H1 (cell line): ENCODE measurements around the gene TIMM9. TPM values are rescaled to one million over a fixed set of nuclear protein-coding genes. Genes with fewer than 3 reads are reported as not detected.

Experiments
- CTCF ChIA-PET: fragments of 300-600 bp; sonication (Branson Sonifier 250); formaldehyde crosslinking; loops from one replicate; lab custom pipeline; 2021; ENCODE audit not compliant: partially characterized antibody; lab: Charles Lee
- POLR2A ChIA-PET: fragments of 300-600 bp; sonication (Branson Sonifier 250); formaldehyde crosslinking; loops from one replicate; lab custom pipeline; 2021; ENCODE audit warnings: inconsistent platforms; ENCODE audit not compliant: partially characterized antibody; lab: Charles Lee
- DNase-seq, 2 experiments: peaks; one replicate each; pipeline versions ENCODE4 v3.0.0 to v3.0.0-alpha.2; 2010 to 2022; ENCODE audit warnings: low spot score in 2 of 2, low read depth in 1 of 2, mixed read lengths in 1 of 2
- FAIRE-seq: peaks from 2 replicates; lab custom pipeline; 2011; peaks lifted over from hg19 to GRCh38; lab: Jason Lieb, UNC
- H2AFZ ChIP-seq: 2 replicates; pipeline ENCODE4 v1.8.1; 2012; ENCODE audit warnings: low read length, inconsistent platforms
- H2AK5ac ChIP-seq: 2 replicates; pipeline ENCODE4 v1.6.1; 2013; ENCODE audit warnings: low read depth, low read length
- H2BK120ac ChIP-seq: replicated peaks from 2 replicates; pipeline ENCODE3; 2013; ENCODE audit warnings: low read depth, low read length, inconsistent platforms
- H2BK12ac ChIP-seq: 2 replicates; pipeline ENCODE4 v1.6.1; 2013; ENCODE audit warnings: low read depth, low read length
- H2BK15ac ChIP-seq: 2 replicates; pipeline ENCODE4 v1.6.1; 2013; ENCODE audit warnings: low read length
- H2BK20ac ChIP-seq: 2 replicates; pipeline ENCODE4 v1.6.1; 2013; ENCODE audit warnings: low read length
- H2BK5ac ChIP-seq: 2 replicates; pipeline ENCODE4 v1.6.1; 2013; ENCODE audit warnings: low read depth, low read length
- H3K14ac ChIP-seq: 2 replicates; pipeline ENCODE4 v1.6.1; 2013; ENCODE audit warnings: inconsistent platforms; ENCODE audit not compliant: insufficient read length
- H3K18ac ChIP-seq: 2 replicates; pipeline ENCODE4 v1.6.1; 2013; ENCODE audit warnings: low read length; ENCODE audit errors: extremely low read depth
- H3K23ac ChIP-seq: 2 replicates; pipeline ENCODE4 v1.6.1; 2013; ENCODE audit warnings: inconsistent platforms; ENCODE audit not compliant: insufficient read length
- H3K23me2 ChIP-seq: 2 replicates; pipeline ENCODE4 v1.6.1; 2013; ENCODE audit warnings: low read depth, low read length
- H3K27ac ChIP-seq: 2 replicates; pipeline ENCODE4 v1.6.1; 2011; ENCODE audit warnings: low read depth, low read length, inconsistent platforms
- H3K27me3 ChIP-seq, 4 experiments: replicated peaks in 1 of 4; 1 replicate in 1 of 4; 2 replicates in 3 of 4; pipeline versions ENCODE4 v1.6.1 to v1.8.1; 2011 to 2013; ENCODE audit warnings: low read length in 3 of 4, mild to moderate bottlenecking in 3 of 4, inconsistent platforms in 2 of 4, mixed read lengths in 2 of 4, moderate library complexity in 1 of 4; ENCODE audit not compliant: control insufficient read depth in 3 of 4, insufficient read depth in 3 of 4; ENCODE audit errors: extremely low read depth in 1 of 4
- H3K36me3 ChIP-seq, 4 experiments: 2 replicates each; pipeline versions ENCODE4 v1.6.1 to v1.8.1; 2011 to 2013; ENCODE audit warnings: mild to moderate bottlenecking in 4 of 4, low read length in 3 of 4, moderate library complexity in 2 of 4, control low read depth in 1 of 4, inconsistent platforms in 1 of 4; ENCODE audit not compliant: insufficient read depth in 4 of 4, control insufficient read depth in 2 of 4
- H3K4ac ChIP-seq: replicated peaks from 2 replicates; pipeline ENCODE3; 2013; ENCODE audit warnings: low read length, low read depth, mixed read lengths, inconsistent platforms; ENCODE audit not compliant: insufficient read length
- H3K4me1 ChIP-seq, 4 experiments: replicated peaks in 1 of 4; 1 replicate in 1 of 4; 2 replicates in 3 of 4; pipeline versions ENCODE4 v1.6.1 to v1.8.1; 2011 to 2013; ENCODE audit warnings: low read length in 3 of 4, inconsistent platforms in 2 of 4, mixed read lengths in 1 of 4; ENCODE audit not compliant: insufficient read depth in 4 of 4, control insufficient read depth in 3 of 4
- H3K4me2 ChIP-seq, 2 experiments: 2 replicates each; pipeline versions ENCODE4 v1.6.1 to v1.8.1; 2011 to 2013; ENCODE audit warnings: low read depth in 2 of 2, low read length in 2 of 2, control low read depth in 1 of 2, inconsistent platforms in 1 of 2, mild to moderate bottlenecking in 1 of 2; ENCODE audit not compliant: insufficient read depth in 1 of 2
- H3K4me3 ChIP-seq, 4 experiments: fragments of 200-600, 300-600 bp in 1 of 4; sonication (generic), shearing (Covaris generic), sonication (Bioruptor Twin) in 1 of 4; 2 replicates each; pipeline versions ENCODE4 v1.5.1 to v1.8.1; 2011 to 2016; ENCODE audit warnings: low read length in 4 of 4, low read depth in 3 of 4, control low read depth in 2 of 4, inconsistent platforms in 2 of 4, mild to moderate bottlenecking in 2 of 4, mixed read lengths in 1 of 4, moderate library complexity in 1 of 4; ENCODE audit not compliant: insufficient read depth in 2 of 4; ENCODE audit errors: extremely low read depth in 1 of 4
- H3K56ac ChIP-seq: replicated peaks from 2 replicates; pipeline ENCODE3; 2013; ENCODE audit warnings: low read depth, mild to moderate bottlenecking, mixed read lengths, low read length, inconsistent platforms; ENCODE audit not compliant: insufficient read length
- H3K79me1 ChIP-seq: 2 replicates; pipeline ENCODE4 v1.6.1; 2013; ENCODE audit warnings: low read depth, low read length, control low read depth
- H3K79me2 ChIP-seq, 2 experiments: 2 replicates each; pipeline versions ENCODE4 v1.6.1 to v1.8.1; 2012 to 2013; ENCODE audit warnings: low read length in 2 of 2, mild to moderate bottlenecking in 2 of 2, inconsistent platforms in 1 of 2; ENCODE audit not compliant: insufficient read depth in 2 of 2, control insufficient read depth in 1 of 2
- H3K9ac ChIP-seq, 4 experiments: replicated peaks in 1 of 4; 1 replicate in 1 of 4; 2 replicates in 3 of 4; pipeline versions ENCODE4 v1.6.1 to v1.8.1; 2011 to 2013; ENCODE audit warnings: low read depth in 3 of 4, low read length in 3 of 4, control low read depth in 2 of 4, mild to moderate bottlenecking in 2 of 4, moderate library complexity in 2 of 4, inconsistent platforms in 1 of 4; ENCODE audit errors: extremely low read depth in 1 of 4
- H3K9me3 ChIP-seq, 2 experiments: 2 replicates each; pipeline versions ENCODE4 v1.6.1 to v1.8.1; 2012 to 2013; ENCODE audit warnings: mild to moderate bottlenecking in 2 of 2, moderate library complexity in 2 of 2, control low read depth in 1 of 2, inconsistent platforms in 1 of 2, low read depth in 1 of 2, low read length in 1 of 2, mixed read lengths in 1 of 2; ENCODE audit not compliant: insufficient read depth in 2 of 2
- H4K20me1 ChIP-seq, 2 experiments: replicated peaks in 1 of 2; 2 replicates each; pipeline versions ENCODE3 to v1.8.1; 2011 to 2013; ENCODE audit warnings: inconsistent platforms in 2 of 2, low read length in 2 of 2, mild to moderate bottlenecking in 1 of 2; ENCODE audit not compliant: insufficient read depth in 2 of 2, control insufficient read depth in 1 of 2
- H4K5ac ChIP-seq: 2 replicates; pipeline ENCODE4 v1.6.1; 2013; ENCODE audit warnings: low read length, low read depth, mixed read lengths, inconsistent platforms; ENCODE audit not compliant: insufficient read length
- H4K8ac ChIP-seq: 2 replicates; pipeline ENCODE4 v1.8.0; 2013; ENCODE audit warnings: mild to moderate bottlenecking, moderate library complexity, low read length, inconsistent platforms; ENCODE audit not compliant: insufficient read depth; ENCODE audit errors: extremely low read depth
- H4K91ac ChIP-seq: replicated peaks from 2 replicates; pipeline ENCODE3; 2013; ENCODE audit warnings: low read length, mixed read lengths, inconsistent platforms; ENCODE audit not compliant: insufficient read length
- WGBS, 2 experiments: shearing (Covaris generic) in 1 of 2; methylation state at CpG; one replicate each; pipeline versions ENCODE4 v1.1.6 to v1.1.7; 2013 to 2015; ENCODE audit warnings: low lambda C conversion rate in 2 of 2, mixed read lengths in 2 of 2, inconsistent platforms in 1 of 2, low coverage in 1 of 2, missing lambda C conversion rate in 1 of 2; ENCODE audit not compliant: insufficient replicate concordance in 2 of 2, insufficient coverage in 1 of 2, insufficient read length in 1 of 2; ENCODE audit errors: extremely low coverage in 1 of 2, missing lambda C conversion rate in 1 of 2; 5-methylcytosine and 5-hydroxymethylcytosine counted together
- polyA plus RNA-seq, 7 experiments: library from polyadenylated mRNA; depleted of rRNA in 3 of 7; stranded (reverse) in 5 of 7; unstranded in 2 of 7; fragments of >200 nt in 5 of 7; fragments of 200-250 nt in 2 of 7; gene quantifications; 1 replicate in 5 of 7; 2 replicates in 1 of 7; 4 replicates in 1 of 7; pipeline versions ENCODE4 v1.2.1 to v1.2.3, GENCODE V29; 2011 to 2013; ENCODE audit warnings: missing spikeins in 2 of 7, mixed read lengths in 2 of 7
- total RNA-seq: library from RNA; stranded (reverse); fragmentation: NEBNext Ultra II Directional; extraction: Animal tissue kit (Norgen Biotek cat#: 25700); gene quantifications from 2 replicates; pipeline ENCODE4 v1.2.1, GENCODE V29; 2021

Gene TIMM9
- total and polyA plus RNA-seq, 2 of the 8 experiments (the other 6 are each of a cell fraction or from before 2014, with no cell fraction given): 24.0 to 52.2 TPM

DNA sequence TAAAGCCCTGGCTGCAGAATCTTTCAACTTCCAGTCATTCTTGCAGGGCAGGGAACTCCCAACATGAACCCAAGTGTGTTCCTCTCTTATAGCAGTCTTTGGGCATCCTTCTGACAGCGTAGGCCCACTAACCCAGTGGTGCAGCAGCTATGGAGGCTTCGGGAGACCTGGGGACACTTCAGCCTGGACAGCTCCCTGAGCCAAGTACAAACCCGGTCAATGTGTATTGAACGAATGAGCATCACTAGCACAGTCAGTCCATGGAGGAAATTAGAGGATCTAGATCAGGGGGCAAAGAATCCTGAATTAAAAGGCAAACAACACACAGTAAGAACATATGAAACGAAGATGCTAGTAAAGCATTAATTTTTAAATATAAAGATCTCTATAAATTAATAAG, 42.0 kb upstream of the TIMM9 start:
- H3K4me1 ChIP-seq: no peaks in the 10 kb centered on the region
- H3K4me2 ChIP-seq: no peak overlapping the region
- H4K91ac ChIP-seq: no peak overlapping the region
- no peaks in the 10 kb centered on the region for H3K23me2 ChIP-seq
- FAIRE-seq (no peak), DNase-seq (no peak)
- H3K18ac ChIP-seq: no peak overlapping the region
- POLR2A ChIA-PET: no interaction called here
- H4K5ac ChIP-seq: no peak overlapping the region
- peaks cover 0 to 14% (median 7%) of the 10 kb centered on the region in 4 experiments; a peak in 4 of 8 replicates for H3K36me3 ChIP-seq
- H3K4me3 ChIP-seq: no peak overlapping the region
- no peak overlapping the region for H2BK15ac ChIP-seq
- no peak overlapping the region for H2BK20ac ChIP-seq
- no peak overlapping the region for H3K14ac ChIP-seq
- H3K79me1 ChIP-seq: no peaks in the 10 kb centered on the region
- CTCF ChIA-PET: interaction anchor here (1.1 kb wide), 1 partner anchor 13 kb away, joined by 4 read pairs; no protein-coding TSS in a partner anchor
- no peak overlapping the region for H2BK12ac ChIP-seq
- H3K9me3 ChIP-seq: no peaks in the 10 kb centered on the region
- H3K27ac ChIP-seq: no peak overlapping the region
- H2AFZ ChIP-seq: no peak overlapping the region
- H4K8ac ChIP-seq: no peak overlapping the region
- no peaks in the 10 kb centered on the region for H4K20me1 ChIP-seq
- WGBS, 2 experiments: 87% methylated on average over 5 of the region's 5 CpGs; no CpG with 5 or more reads in 1 of the 2 experiments
- H3K4ac ChIP-seq: no peak overlapping the region
- no peak overlapping the region for H2AK5ac ChIP-seq
- H3K23ac ChIP-seq: no peak overlapping the region
- H3K27me3 ChIP-seq: no peaks in the 10 kb centered on the region
- no peaks in the 10 kb centered on the region for H3K79me2 ChIP-seq
- H2BK5ac ChIP-seq: no peak overlapping the region
- no peak overlapping the region for H3K56ac ChIP-seq
- H3K9ac ChIP-seq: no peak overlapping the region
- no peak overlapping the region for H2BK120ac ChIP-seq
